Stimulated activated CD4-positive, alpha-beta T cell treated with anti-CD3 and anti-CD28 coated beads, Interleukin-15, amount 100 ng/mL, for 48 hours (primary cell): ENCODE measurements around the gene TTC29.
"Not testable (repeated sequence)": the region's sequence is repeated elsewhere in the genome, so short reads cannot be mapped to it uniquely, and the experiment has no call there.

Source experiments
- DNase-seq, 2 donors: peaks; one replicate each; pipeline ENCODE4 v3.0.0-alpha.2; 2020; ENCODE audit warnings: low read depth in 2 of 2

Gene TTC29

DNA sequence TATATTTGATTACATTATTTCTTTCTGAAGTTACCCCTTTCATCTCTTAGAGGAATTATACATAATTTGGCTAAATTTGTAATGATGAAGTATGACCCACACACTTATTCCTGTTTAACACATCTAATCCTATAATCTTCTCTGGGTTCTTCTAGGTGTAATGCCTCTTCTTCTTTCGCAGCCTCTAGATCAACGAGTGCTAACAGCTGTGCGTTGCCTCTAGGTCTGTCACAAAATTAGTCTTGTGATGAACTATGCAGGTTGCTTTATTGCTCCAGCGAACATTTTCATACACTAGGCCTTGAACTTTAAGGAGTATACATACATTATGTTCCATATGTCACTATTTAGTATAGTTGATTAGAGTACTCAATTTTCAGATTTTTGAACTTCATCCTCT is 89.9 kb downstream of the TTC29 start:
- no peak for DNase-seq

- no peak for DNase-seq
These were observed 93.3 kb downstream of the TTC29 start for GRCh38 chr4:146852360-146852759.

GRCh38 chr4:146847345-146847744 is 98.3 kb downstream of the TTC29 start:
- DNase-seq = no peak

- no peak for DNase-seq
These were observed 98.8 kb downstream of the TTC29 start for GRCh38 chr4:146846882-146847281.

GRCh38 chr4:146844761-146845160 is 100.9 kb downstream of the TTC29 start:
- no peak for DNase-seq

DNA sequence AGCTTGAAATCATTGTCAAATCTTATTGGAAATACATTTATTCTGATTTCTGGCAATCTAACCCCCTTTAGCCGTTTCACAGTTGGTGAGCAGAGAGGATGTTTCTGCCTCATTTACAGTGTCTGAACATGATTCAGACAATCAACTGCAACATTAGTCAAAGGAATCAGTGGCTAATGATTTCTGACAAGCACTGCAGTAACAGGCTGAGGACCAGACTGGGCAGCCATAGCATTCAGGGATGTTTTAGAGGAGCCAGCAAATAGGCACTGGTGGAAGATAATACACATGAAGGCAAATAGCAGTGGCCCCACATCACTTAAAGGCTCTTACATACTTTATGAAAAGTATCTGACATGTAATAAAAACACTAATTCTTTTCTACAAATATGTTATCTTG is 102.8 kb downstream of the TTC29 start:
- no peak for DNase-seq

DNA sequence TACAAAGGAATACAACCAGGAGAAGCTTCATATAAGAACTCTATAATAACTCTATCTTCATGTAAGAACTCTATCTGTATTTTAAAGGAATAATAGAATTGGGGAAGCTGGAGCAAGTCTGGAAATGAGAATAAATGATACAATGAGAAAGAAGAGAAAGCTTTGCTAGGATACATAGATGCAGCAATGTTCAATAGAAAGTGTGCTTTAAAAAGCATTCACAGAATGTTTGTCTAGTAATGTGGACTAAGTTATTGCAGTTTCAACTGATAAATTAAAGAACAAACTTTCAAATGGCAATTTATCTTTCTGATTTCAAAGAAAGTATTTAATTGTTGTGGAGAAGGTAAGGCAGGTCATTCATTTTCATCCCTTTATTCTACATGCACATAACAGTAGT is 104.9 kb downstream of the TTC29 start:
- DNase-seq = no peak

DNA sequence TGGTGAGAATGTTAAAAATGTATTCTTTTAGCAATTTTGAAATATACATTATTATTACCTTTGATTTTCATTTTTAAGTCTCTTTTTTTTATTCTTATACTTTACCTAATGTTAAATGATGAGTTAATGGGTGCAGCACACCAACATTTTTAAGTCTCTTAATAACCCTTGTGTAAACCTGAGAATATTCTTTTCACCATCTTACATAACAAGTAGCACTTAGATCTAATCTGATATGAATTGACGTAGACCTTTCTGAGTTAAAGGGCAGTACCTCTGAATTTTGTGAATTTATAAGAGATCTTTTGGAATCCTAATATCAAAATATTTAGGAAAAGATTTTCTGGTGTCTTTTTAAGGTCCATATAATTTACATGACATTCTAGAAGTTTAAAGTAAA is 110.6 kb downstream of the TTC29 start:
- no peak for DNase-seq

GRCh38 chr4:146834263-146835034 is 111.2 kb downstream of the TTC29 start:
- DNase-seq = no peak

DNA sequence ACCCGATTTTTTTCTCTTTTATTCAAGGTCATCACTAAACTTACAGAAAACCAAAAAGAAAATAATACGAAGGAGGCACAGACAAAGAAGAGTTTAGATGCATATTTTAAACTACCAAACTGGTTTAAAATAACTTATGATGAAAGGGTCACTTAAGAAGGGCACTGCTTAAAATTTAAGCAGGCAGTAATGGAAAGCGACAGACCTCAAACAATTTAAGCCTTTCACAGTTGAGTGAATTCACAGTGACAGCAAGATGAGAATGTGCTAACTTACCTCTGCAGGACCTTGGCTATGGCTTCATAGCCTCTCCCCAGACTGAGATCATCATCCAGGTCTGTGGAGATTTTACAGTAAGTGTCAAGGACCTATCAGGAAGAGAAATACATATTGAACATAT is 112.1 kb downstream of the TTC29 start:
- no peak for DNase-seq

DNA sequence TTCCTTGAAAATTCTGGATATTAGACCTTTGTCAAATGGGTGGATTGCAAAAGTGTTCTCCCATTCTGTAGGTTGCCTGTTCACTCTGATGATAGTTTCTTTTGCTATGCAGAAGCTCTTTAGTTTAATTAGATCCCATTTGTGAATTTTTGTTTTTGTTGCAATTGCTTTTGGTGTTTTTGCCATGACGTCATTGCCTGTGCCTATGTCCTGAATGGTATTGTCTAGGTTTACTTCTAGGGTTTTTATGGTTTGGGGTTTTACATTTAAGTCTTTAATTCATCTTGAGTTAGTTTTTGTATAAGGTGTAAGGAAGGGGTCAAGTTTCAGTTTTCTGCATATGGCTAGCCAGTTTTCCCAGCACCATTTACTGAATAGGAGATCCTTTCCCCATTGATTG is 122.7 kb downstream of the TTC29 start:
- DNase-seq = not testable (repeated sequence)

GRCh38 chr4:146814750-146815149 is 130.9 kb downstream of the TTC29 start:
- no peak for DNase-seq

- no peak for DNase-seq
These were observed 150.0 kb downstream of the TTC29 start for GRCh38 chr4:146795711-146796110.

DNA sequence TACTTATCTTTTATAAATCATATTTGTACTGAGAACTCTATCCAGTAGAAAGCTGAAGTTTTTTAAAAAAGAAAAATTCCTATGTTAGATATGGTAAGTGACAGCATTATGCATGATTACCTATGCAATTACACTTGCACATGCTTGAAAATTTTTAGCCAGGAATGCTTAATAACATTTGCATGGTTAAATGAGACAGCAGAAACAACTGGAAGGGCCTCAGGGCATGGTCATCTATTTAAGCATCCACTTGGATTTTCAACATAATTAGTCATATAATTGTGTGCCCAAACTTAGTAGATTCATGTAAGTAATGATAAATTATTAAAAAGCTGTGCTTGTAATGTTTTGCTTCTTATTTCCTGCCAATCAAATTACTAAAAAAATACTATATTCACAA is 151.9 kb downstream of the TTC29 start:
- DNase-seq = no peak

DNA sequence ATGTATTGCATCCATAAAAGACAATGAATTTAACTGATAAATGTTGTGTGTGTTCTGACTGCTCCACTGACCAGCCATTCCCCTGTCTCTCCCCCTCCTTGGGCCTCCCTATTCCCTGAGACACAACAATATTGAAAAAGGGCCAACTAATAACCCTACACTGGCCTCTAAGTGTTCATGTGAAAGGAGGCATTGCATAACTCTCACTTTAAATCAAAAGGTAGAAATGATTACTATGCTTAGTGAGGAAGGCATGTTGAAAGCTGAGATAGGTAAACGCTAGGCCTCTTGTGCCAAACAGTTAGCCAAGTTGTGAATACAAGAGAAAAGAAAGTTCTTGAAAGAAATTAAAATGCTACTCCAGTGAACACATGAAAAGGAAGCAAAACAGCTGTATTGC is 154.2 kb downstream of the TTC29 start:
- no peak for DNase-seq

DNA sequence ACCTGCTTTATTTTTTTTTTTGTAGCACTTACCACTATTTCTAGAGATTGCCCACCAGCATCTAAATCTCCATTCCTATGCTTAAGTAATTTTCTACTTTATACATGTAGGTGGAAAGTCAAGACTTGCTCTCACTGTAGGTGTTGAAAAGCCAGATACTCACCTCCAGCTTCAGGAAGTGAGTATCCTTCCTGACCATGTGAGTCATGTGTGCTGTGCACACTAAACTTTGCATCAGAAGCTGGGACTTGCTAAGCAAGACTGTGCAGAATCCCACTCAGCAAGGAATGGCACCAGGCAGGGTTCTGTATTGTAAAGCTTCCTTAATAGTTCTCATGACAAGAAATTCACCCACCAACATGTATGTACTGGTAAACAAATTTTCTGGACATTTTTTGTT is 155.1 kb downstream of the TTC29 start:
- no peak for DNase-seq

DNA sequence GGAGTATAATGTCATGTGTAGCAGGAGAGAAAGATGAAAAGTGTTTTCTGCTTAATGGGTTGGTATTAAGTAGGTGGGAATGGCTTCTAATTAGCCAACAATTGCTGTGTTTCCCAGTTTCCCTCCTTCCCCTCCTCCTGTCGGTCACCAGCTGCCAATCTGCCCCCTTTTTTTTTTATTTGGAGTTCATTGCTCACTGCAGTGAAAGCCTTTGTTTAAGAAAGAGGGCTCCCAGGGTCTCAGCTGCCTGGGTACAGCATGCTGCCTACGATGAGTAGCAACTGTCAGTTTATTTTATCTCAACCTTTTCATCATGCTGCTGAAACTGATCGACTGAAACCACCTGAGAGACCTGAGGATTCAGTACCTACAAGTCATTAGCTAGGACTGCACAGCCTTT is 157.9 kb downstream of the TTC29 start:
- DNase-seq = no peak

- DNase-seq = no peak
These were observed 169.0 kb downstream of the TTC29 start for GRCh38 chr4:146776691-146777090.

DNA sequence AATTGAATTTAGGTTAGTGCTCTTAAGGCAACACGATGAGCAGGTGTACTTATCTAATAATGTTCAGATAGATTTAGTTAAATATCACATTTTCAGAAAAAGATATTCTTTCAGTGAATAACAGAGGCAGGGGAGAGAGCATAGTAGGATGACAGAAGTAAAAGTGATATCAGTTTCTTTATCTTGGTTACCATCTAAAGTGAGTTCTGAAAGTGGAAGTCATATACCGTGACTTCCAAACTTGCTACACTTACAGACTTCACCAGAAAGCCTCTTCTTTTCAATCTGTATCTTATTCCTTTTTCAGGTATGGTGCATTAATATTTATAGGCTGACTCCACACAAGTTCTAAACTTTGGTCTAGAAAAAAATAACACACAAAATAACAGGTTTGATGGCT is 182.1 kb downstream of the TTC29 start:
- no peak for DNase-seq

GRCh38 chr4:146762016-146762415 is 183.6 kb downstream of the TTC29 start:
- no peak for DNase-seq

- DNase-seq = no peak
These were observed 203.2 kb downstream of the TTC29 start for GRCh38 chr4:146742416-146742815.

DNA sequence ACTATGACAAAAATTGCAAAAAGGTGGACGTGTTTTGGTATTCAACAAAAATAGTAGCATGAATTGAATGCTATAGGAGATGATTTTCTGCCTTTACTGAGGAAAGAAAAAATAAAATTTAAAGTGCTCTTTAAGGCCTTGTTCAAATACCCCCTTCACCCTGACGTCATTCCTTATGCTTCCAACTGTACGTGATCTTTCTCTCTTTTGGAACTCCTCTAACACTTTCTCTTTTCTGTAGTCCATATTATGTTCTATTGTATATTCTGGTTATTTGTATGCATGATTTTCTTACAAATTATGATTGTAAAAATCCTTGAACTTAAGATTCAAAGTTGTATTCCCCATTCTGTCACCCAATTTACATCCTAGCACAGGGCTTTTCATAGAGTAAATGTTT is 206.5 kb downstream of the TTC29 start:
- no peak for DNase-seq

GRCh38 chr4:146723519-146723918 is 222.1 kb downstream of the TTC29 start:
- DNase-seq = not testable (repeated sequence)

GRCh38 chr4:146709956-146710355 is 235.7 kb downstream of the TTC29 start:
- DNase-seq = no peak
